H1 (cell line): ENCODE measurements around the gene NPSR1. TPM values are rescaled to one million over a fixed set of nuclear protein-coding genes. Genes with fewer than 3 reads are reported as not detected.

Source experiments
- CTCF ChIA-PET: fragments of 300-600 bp; sonication (Branson Sonifier 250); formaldehyde crosslinking; loops from one replicate; lab custom pipeline; 2021; ENCODE audit not compliant: partially characterized antibody; lab: Charles Lee
- POLR2A ChIA-PET: fragments of 300-600 bp; sonication (Branson Sonifier 250); formaldehyde crosslinking; loops from one replicate; lab custom pipeline; 2021; ENCODE audit warnings: inconsistent platforms; ENCODE audit not compliant: partially characterized antibody; lab: Charles Lee
- DNase-seq, 2 experiments: peaks; one replicate each; pipeline versions ENCODE4 v3.0.0 to v3.0.0-alpha.2; 2010 to 2022; ENCODE audit warnings: low spot score in 2 of 2, low read depth in 1 of 2, mixed read lengths in 1 of 2
- FAIRE-seq: peaks from 2 replicates; lab custom pipeline; 2011; peaks lifted over from hg19 to GRCh38; lab: Jason Lieb, UNC
- H2AFZ ChIP-seq: 2 replicates; pipeline ENCODE4 v1.8.1; 2012; ENCODE audit warnings: low read length, inconsistent platforms
- H2AK5ac ChIP-seq: 2 replicates; pipeline ENCODE4 v1.6.1; 2013; ENCODE audit warnings: low read depth, low read length
- H2BK120ac ChIP-seq: replicated peaks from 2 replicates; pipeline ENCODE3; 2013; ENCODE audit warnings: low read depth, low read length, inconsistent platforms
- H2BK12ac ChIP-seq: 2 replicates; pipeline ENCODE4 v1.6.1; 2013; ENCODE audit warnings: low read depth, low read length
- H2BK15ac ChIP-seq: 2 replicates; pipeline ENCODE4 v1.6.1; 2013; ENCODE audit warnings: low read length
- H2BK20ac ChIP-seq: 2 replicates; pipeline ENCODE4 v1.6.1; 2013; ENCODE audit warnings: low read length
- H2BK5ac ChIP-seq: 2 replicates; pipeline ENCODE4 v1.6.1; 2013; ENCODE audit warnings: low read depth, low read length
- H3K14ac ChIP-seq: 2 replicates; pipeline ENCODE4 v1.6.1; 2013; ENCODE audit warnings: inconsistent platforms; ENCODE audit not compliant: insufficient read length
- H3K18ac ChIP-seq: 2 replicates; pipeline ENCODE4 v1.6.1; 2013; ENCODE audit warnings: low read length; ENCODE audit errors: extremely low read depth
- H3K23ac ChIP-seq: 2 replicates; pipeline ENCODE4 v1.6.1; 2013; ENCODE audit warnings: inconsistent platforms; ENCODE audit not compliant: insufficient read length
- H3K23me2 ChIP-seq: 2 replicates; pipeline ENCODE4 v1.6.1; 2013; ENCODE audit warnings: low read depth, low read length
- H3K27ac ChIP-seq: 2 replicates; pipeline ENCODE4 v1.6.1; 2011; ENCODE audit warnings: low read depth, low read length, inconsistent platforms
- H3K27me3 ChIP-seq, 4 experiments: replicated peaks in 1 of 4; 1 replicate in 1 of 4; 2 replicates in 3 of 4; pipeline versions ENCODE4 v1.6.1 to v1.8.1; 2011 to 2013; ENCODE audit warnings: low read length in 3 of 4, mild to moderate bottlenecking in 3 of 4, inconsistent platforms in 2 of 4, mixed read lengths in 2 of 4, moderate library complexity in 1 of 4; ENCODE audit not compliant: control insufficient read depth in 3 of 4, insufficient read depth in 3 of 4; ENCODE audit errors: extremely low read depth in 1 of 4
- H3K36me3 ChIP-seq, 4 experiments: 2 replicates each; pipeline versions ENCODE4 v1.6.1 to v1.8.1; 2011 to 2013; ENCODE audit warnings: mild to moderate bottlenecking in 4 of 4, low read length in 3 of 4, moderate library complexity in 2 of 4, control low read depth in 1 of 4, inconsistent platforms in 1 of 4; ENCODE audit not compliant: insufficient read depth in 4 of 4, control insufficient read depth in 2 of 4
- H3K4ac ChIP-seq: replicated peaks from 2 replicates; pipeline ENCODE3; 2013; ENCODE audit warnings: low read length, low read depth, mixed read lengths, inconsistent platforms; ENCODE audit not compliant: insufficient read length
- H3K4me1 ChIP-seq, 4 experiments: replicated peaks in 1 of 4; 1 replicate in 1 of 4; 2 replicates in 3 of 4; pipeline versions ENCODE4 v1.6.1 to v1.8.1; 2011 to 2013; ENCODE audit warnings: low read length in 3 of 4, inconsistent platforms in 2 of 4, mixed read lengths in 1 of 4; ENCODE audit not compliant: insufficient read depth in 4 of 4, control insufficient read depth in 3 of 4
- H3K4me2 ChIP-seq, 2 experiments: 2 replicates each; pipeline versions ENCODE4 v1.6.1 to v1.8.1; 2011 to 2013; ENCODE audit warnings: low read depth in 2 of 2, low read length in 2 of 2, control low read depth in 1 of 2, inconsistent platforms in 1 of 2, mild to moderate bottlenecking in 1 of 2; ENCODE audit not compliant: insufficient read depth in 1 of 2
- H3K4me3 ChIP-seq, 4 experiments: fragments of 200-600, 300-600 bp in 1 of 4; sonication (generic), shearing (Covaris generic), sonication (Bioruptor Twin) in 1 of 4; 2 replicates each; pipeline versions ENCODE4 v1.5.1 to v1.8.1; 2011 to 2016; ENCODE audit warnings: low read length in 4 of 4, low read depth in 3 of 4, control low read depth in 2 of 4, inconsistent platforms in 2 of 4, mild to moderate bottlenecking in 2 of 4, mixed read lengths in 1 of 4, moderate library complexity in 1 of 4; ENCODE audit not compliant: insufficient read depth in 2 of 4; ENCODE audit errors: extremely low read depth in 1 of 4
- H3K56ac ChIP-seq: replicated peaks from 2 replicates; pipeline ENCODE3; 2013; ENCODE audit warnings: low read depth, mild to moderate bottlenecking, mixed read lengths, low read length, inconsistent platforms; ENCODE audit not compliant: insufficient read length
- H3K79me1 ChIP-seq: 2 replicates; pipeline ENCODE4 v1.6.1; 2013; ENCODE audit warnings: low read depth, low read length, control low read depth
- H3K79me2 ChIP-seq, 2 experiments: 2 replicates each; pipeline versions ENCODE4 v1.6.1 to v1.8.1; 2012 to 2013; ENCODE audit warnings: low read length in 2 of 2, mild to moderate bottlenecking in 2 of 2, inconsistent platforms in 1 of 2; ENCODE audit not compliant: insufficient read depth in 2 of 2, control insufficient read depth in 1 of 2
- H3K9ac ChIP-seq, 4 experiments: replicated peaks in 1 of 4; 1 replicate in 1 of 4; 2 replicates in 3 of 4; pipeline versions ENCODE4 v1.6.1 to v1.8.1; 2011 to 2013; ENCODE audit warnings: low read depth in 3 of 4, low read length in 3 of 4, control low read depth in 2 of 4, mild to moderate bottlenecking in 2 of 4, moderate library complexity in 2 of 4, inconsistent platforms in 1 of 4; ENCODE audit errors: extremely low read depth in 1 of 4
- H3K9me3 ChIP-seq, 2 experiments: 2 replicates each; pipeline versions ENCODE4 v1.6.1 to v1.8.1; 2012 to 2013; ENCODE audit warnings: mild to moderate bottlenecking in 2 of 2, moderate library complexity in 2 of 2, control low read depth in 1 of 2, inconsistent platforms in 1 of 2, low read depth in 1 of 2, low read length in 1 of 2, mixed read lengths in 1 of 2; ENCODE audit not compliant: insufficient read depth in 2 of 2
- H4K20me1 ChIP-seq, 2 experiments: replicated peaks in 1 of 2; 2 replicates each; pipeline versions ENCODE3 to v1.8.1; 2011 to 2013; ENCODE audit warnings: inconsistent platforms in 2 of 2, low read length in 2 of 2, mild to moderate bottlenecking in 1 of 2; ENCODE audit not compliant: insufficient read depth in 2 of 2, control insufficient read depth in 1 of 2
- H4K5ac ChIP-seq: 2 replicates; pipeline ENCODE4 v1.6.1; 2013; ENCODE audit warnings: low read length, low read depth, mixed read lengths, inconsistent platforms; ENCODE audit not compliant: insufficient read length
- H4K8ac ChIP-seq: 2 replicates; pipeline ENCODE4 v1.8.0; 2013; ENCODE audit warnings: mild to moderate bottlenecking, moderate library complexity, low read length, inconsistent platforms; ENCODE audit not compliant: insufficient read depth; ENCODE audit errors: extremely low read depth
- H4K91ac ChIP-seq: replicated peaks from 2 replicates; pipeline ENCODE3; 2013; ENCODE audit warnings: low read length, mixed read lengths, inconsistent platforms; ENCODE audit not compliant: insufficient read length
- ASH2L ChIP-seq: fragments of 200-600, 300-600 bp; sonication (generic); IDR thresholded peaks from one replicate; pipeline ENCODE4 v1.7.1; 2017; ENCODE audit warnings: low read length
- BRCA1 ChIP-seq: IDR thresholded peaks from 2 replicates; pipeline ENCODE4 v1.6.1; 2012; ENCODE audit warnings: low read depth, low read length, improper control_type of control experiment
- CHD2 ChIP-seq: IDR thresholded peaks from 2 replicates; pipeline ENCODE4 v1.6.1; 2012; ENCODE audit warnings: low read length, improper control_type of control experiment
- CREB1 ChIP-seq: IDR thresholded peaks from 2 replicates; pipeline ENCODE4 v1.6.1; 2012; ENCODE audit warnings: inconsistent platforms
- GTF2F1 ChIP-seq: IDR thresholded peaks from 2 replicates; pipeline ENCODE4 v1.6.1; 2012; ENCODE audit warnings: low read depth, low read length, improper control_type of control experiment, borderline replicate concordance
- MAFK ChIP-seq: IDR thresholded peaks from 2 replicates; pipeline ENCODE4 v1.6.1; 2012; ENCODE audit warnings: low read depth, mild to moderate bottlenecking, improper control_type of control experiment, low read length
- PHF8 ChIP-seq: fragments of 200-600 bp; sonication (generic); conservative IDR thresholded peaks from 2 replicates; pipeline ENCODE4 v1.7.1; 2012; ENCODE audit warnings: low read depth, mild to moderate bottlenecking, inconsistent platforms, low read length, moderate library complexity
- RBBP5 ChIP-seq: IDR thresholded peaks from 2 replicates; pipeline ENCODE4 v1.7.1; 2012; ENCODE audit warnings: low read depth, mild to moderate bottlenecking, inconsistent platforms, low read length, moderate library complexity, borderline replicate concordance
- SP2 ChIP-seq: IDR thresholded peaks from 2 replicates; pipeline ENCODE4 v1.6.1; 2012; ENCODE audit warnings: mild to moderate bottlenecking, low read length, inconsistent platforms
- SP4 ChIP-seq: IDR thresholded peaks from 2 replicates; pipeline ENCODE4 v1.6.1; 2012; ENCODE audit warnings: low read length, inconsistent platforms
- TAF1 ChIP-seq: IDR thresholded peaks from 2 replicates; pipeline ENCODE4 v1.6.1; 2011; ENCODE audit warnings: mild to moderate bottlenecking, low read depth, low read length
- WGBS, 2 experiments: shearing (Covaris generic) in 1 of 2; methylation state at CpG; one replicate each; pipeline versions ENCODE4 v1.1.6 to v1.1.7; 2013 to 2015; ENCODE audit warnings: low lambda C conversion rate in 2 of 2, mixed read lengths in 2 of 2, inconsistent platforms in 1 of 2, low coverage in 1 of 2, missing lambda C conversion rate in 1 of 2; ENCODE audit not compliant: insufficient replicate concordance in 2 of 2, insufficient coverage in 1 of 2, insufficient read length in 1 of 2; ENCODE audit errors: extremely low coverage in 1 of 2, missing lambda C conversion rate in 1 of 2; 5-methylcytosine and 5-hydroxymethylcytosine counted together
- polyA plus RNA-seq, 7 experiments: library from polyadenylated mRNA; depleted of rRNA in 3 of 7; stranded (reverse) in 5 of 7; unstranded in 2 of 7; fragments of >200 nt in 5 of 7; fragments of 200-250 nt in 2 of 7; gene quantifications; 1 replicate in 5 of 7; 2 replicates in 1 of 7; 4 replicates in 1 of 7; pipeline versions ENCODE4 v1.2.1 to v1.2.3, GENCODE V29; 2011 to 2013; ENCODE audit warnings: missing spikeins in 2 of 7, mixed read lengths in 2 of 7
- total RNA-seq: library from RNA; stranded (reverse); fragmentation: NEBNext Ultra II Directional; extraction: Animal tissue kit (Norgen Biotek cat#: 25700); gene quantifications from 2 replicates; pipeline ENCODE4 v1.2.1, GENCODE V29; 2021

NPSR1 gene
- total and polyA plus RNA-seq, 2 of the 8 experiments (the other 6 are each of a cell fraction or from before 2014, with no cell fraction given), result not detected

DNA sequence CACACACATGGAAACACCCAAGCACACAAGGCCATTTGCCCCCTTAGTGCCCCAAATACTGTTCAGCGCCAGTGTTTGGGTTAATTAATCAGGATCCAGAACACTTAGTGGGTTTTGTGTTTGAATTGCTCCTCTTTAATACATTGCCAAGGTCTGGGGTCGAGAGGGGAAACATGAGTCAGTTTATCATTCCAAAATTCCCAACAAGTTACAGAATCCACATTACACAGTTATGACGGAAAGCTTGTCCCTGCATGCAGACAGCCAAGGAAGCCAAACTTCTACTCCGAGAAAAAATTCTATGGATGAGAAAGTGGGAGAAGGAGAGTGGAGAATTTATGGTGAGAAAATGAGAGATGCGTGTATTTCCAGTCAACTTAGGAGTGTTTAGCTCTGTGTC, 189.0 kb downstream of the NPSR1 start:
- 86 to 100% methylated on average over 1 to 5 of the region's 5 CpGs for WGBS, 2 experiments
- Histone ChIP-seq H3K4me2 (no peak overlapping the region), H2BK20ac (no peak overlapping the region), H2AK5ac (no peak overlapping the region), H3K18ac (no peak overlapping the region), H3K4me1 (0 out of 7 replicates have a peak, but pooled peaks cover 0 to 3% (median 0%) of the 10 kb centered on the region in 4 experiments), H2BK15ac (no peak overlapping the region), H2AFZ (no peak overlapping the region), H2BK12ac (no peak overlapping the region), H3K23ac (no peak overlapping the region), H4K5ac (no peak overlapping the region), H2BK5ac (no peak overlapping the region), H3K14ac (no peak overlapping the region), H4K20me1 (no peaks in the 10 kb centered on the region), H3K56ac (no peak overlapping the region), H4K91ac (no peak overlapping the region), H3K4ac (no peak overlapping the region), H3K9ac (no peak overlapping the region), H3K23me2 (no peaks in the 10 kb centered on the region), H3K79me2 (no peaks in the 10 kb centered on the region), H4K8ac (no peak overlapping the region), H3K27ac (no peak overlapping the region), H3K27me3 (no peaks in the 10 kb centered on the region; a peak in 1 of 7 replicates), H3K36me3 (no peaks in the 10 kb centered on the region), H3K79me1 (no peaks in the 10 kb centered on the region), H3K4me3 (no peak overlapping the region), H2BK120ac (no peak overlapping the region), H3K9me3 (0 out of 4 replicates have a peak, but pooled peaks cover 0 to 3% of the 10 kb centered on the region in 2 experiments)
- POLR2A ChIA-PET, result no interaction called here
- CTCF ChIA-PET, result interaction anchor here (1.0 kb wide), 2 partner anchors 33 to 54 kb away, joined by 3 to 4 read pairs; no protein-coding TSS in a partner anchor
- FAIRE-seq (no peak), DNase-seq (no peak)
- TF ChIP-seq GTF2F1 (no peak), CHD2 (no peak), SP4 (no peak), ASH2L (no peak), CREB1 (no peak), MAFK (no peak), TAF1 (no peak), BRCA1 (no peak), PHF8 (no peak), SP2 (no peak), RBBP5 (no peak)
